H9 (cell line): ENCODE results near the gene SLC1A6. TPM values are rescaled to one million over a fixed set of nuclear protein-coding genes. Genes with fewer than 3 reads are reported as not detected.

Experiments
- DNase-seq: peaks from one replicate; pipeline ENCODE4 v3.0.0-alpha.2; 2017
- H2AFZ ChIP-seq: one replicate; pipeline ENCODE4 v1.6.1; 2013; ENCODE audit warnings: mild to moderate bottlenecking, low read length, control low read depth, moderate library complexity
- H2AK5ac ChIP-seq: 2 replicates; pipeline ENCODE4 v1.6.1; 2013; ENCODE audit warnings: low read length, control low read depth, mixed read lengths; ENCODE audit not compliant: insufficient read length
- H2BK120ac ChIP-seq: one replicate; pipeline ENCODE4 v1.6.1; 2013; ENCODE audit warnings: low read depth, mild to moderate bottlenecking, low read length, control low read depth, inconsistent platforms; ENCODE audit not compliant: poor library complexity, severe bottlenecking
- H2BK12ac ChIP-seq: 2 replicates; pipeline ENCODE4 v1.6.1; 2013; ENCODE audit warnings: low read length, control low read depth, mixed read lengths, low read depth; ENCODE audit not compliant: insufficient read length
- H2BK15ac ChIP-seq: 2 replicates; pipeline ENCODE4 v1.6.1; 2013; ENCODE audit warnings: low read depth, low read length, control low read depth
- H2BK20ac ChIP-seq: one replicate; pipeline ENCODE4 v1.6.1; 2013; ENCODE audit warnings: low read depth, mild to moderate bottlenecking, low read length, control low read depth, inconsistent platforms; ENCODE audit not compliant: poor library complexity, severe bottlenecking
- H2BK5ac ChIP-seq: 2 replicates; pipeline ENCODE4 v1.6.1; 2013; ENCODE audit warnings: low read length, control low read depth, mixed read lengths; ENCODE audit not compliant: insufficient read length
- H3K14ac ChIP-seq: 2 replicates; pipeline ENCODE4 v1.6.1; 2013; ENCODE audit warnings: low read length, control low read depth; ENCODE audit not compliant: insufficient read depth
- H3K18ac ChIP-seq: 2 replicates; pipeline ENCODE4 v1.6.1; 2013; ENCODE audit warnings: low read depth, mild to moderate bottlenecking, mixed read lengths, low read length, control low read depth; ENCODE audit not compliant: insufficient read length
- H3K23ac ChIP-seq: 2 replicates; pipeline ENCODE4 v1.6.1; 2013; ENCODE audit warnings: low read length, control low read depth, mixed read lengths, low read depth; ENCODE audit not compliant: insufficient read length
- H3K23me2 ChIP-seq: 2 replicates; pipeline ENCODE4 v1.6.1; 2013; ENCODE audit warnings: low read depth, mild to moderate bottlenecking, mixed read lengths, low read length, control low read depth; ENCODE audit not compliant: insufficient read length, poor library complexity, severe bottlenecking
- H3K27ac ChIP-seq: 2 replicates; pipeline ENCODE4 v1.5.1; 2013; ENCODE audit warnings: low read length, control low read depth, mixed read lengths, low read depth; ENCODE audit not compliant: insufficient read length
- H3K27me3 ChIP-seq: 2 replicates; pipeline ENCODE4 v1.6.1; 2013; ENCODE audit warnings: low read length, control low read depth, inconsistent platforms; ENCODE audit not compliant: insufficient read depth
- H3K4ac ChIP-seq: 2 replicates; pipeline ENCODE4 v1.6.1; 2013; ENCODE audit warnings: low read depth, mild to moderate bottlenecking, control low read depth, inconsistent platforms, low read length, moderate library complexity
- H3K4me1 ChIP-seq: 2 replicates; pipeline ENCODE4 v1.6.1; 2013; ENCODE audit warnings: low read length, control low read depth, inconsistent platforms; ENCODE audit not compliant: insufficient read depth
- H3K4me2 ChIP-seq: 2 replicates; pipeline ENCODE4 v1.6.1; 2013; ENCODE audit warnings: low read length, control low read depth, mixed read lengths; ENCODE audit not compliant: insufficient read length, insufficient read depth
- H3K56ac ChIP-seq: 2 replicates; pipeline ENCODE4 v1.6.1; 2013; ENCODE audit warnings: low read depth, mild to moderate bottlenecking, mixed read lengths, low read length, control low read depth; ENCODE audit not compliant: insufficient read length
- H3K79me1 ChIP-seq: 2 replicates; pipeline ENCODE4 v1.6.1; 2013; ENCODE audit warnings: low read depth, mild to moderate bottlenecking, moderate library complexity, low read length, control low read depth, inconsistent platforms; ENCODE audit not compliant: insufficient read depth, poor library complexity, severe bottlenecking
- H3K79me2 ChIP-seq: 2 replicates; pipeline ENCODE4 v1.6.1; 2013; ENCODE audit warnings: low read length, control low read depth, inconsistent platforms; ENCODE audit not compliant: insufficient read depth
- H3K9ac ChIP-seq: 2 replicates; pipeline ENCODE4 v1.6.1; 2013; ENCODE audit warnings: low read length, control low read depth, mixed read lengths; ENCODE audit not compliant: insufficient read length; ENCODE audit errors: extremely low read depth
- H3K9me3 ChIP-seq: one replicate; pipeline ENCODE4 v1.6.1; 2013; ENCODE audit warnings: low read depth, low read length, inconsistent platforms; ENCODE audit not compliant: control insufficient read depth
- H3T11ph ChIP-seq: one replicate; pipeline ENCODE4 v1.6.1; 2013; ENCODE audit warnings: mild to moderate bottlenecking, low read length, control low read depth, inconsistent platforms
- H4K20me1 ChIP-seq: one replicate; pipeline ENCODE4 v1.6.1; 2013; ENCODE audit not compliant: control insufficient read depth, insufficient read length, insufficient read depth
- H4K5ac ChIP-seq: 2 replicates; pipeline ENCODE4 v1.6.1; 2013; ENCODE audit warnings: low read depth, mild to moderate bottlenecking, mixed read lengths, low read length, control low read depth; ENCODE audit not compliant: insufficient read length
- H4K8ac ChIP-seq: replicated peaks from 2 replicates; pipeline ENCODE4 v1.6.1; 2013; ENCODE audit warnings: low read length, control low read depth, mixed read lengths, low read depth; ENCODE audit not compliant: insufficient read length
- H4K91ac ChIP-seq: 2 replicates; pipeline ENCODE4 v1.6.1; 2013; ENCODE audit warnings: low read depth, mild to moderate bottlenecking, moderate library complexity, mixed read lengths, low read length, control low read depth; ENCODE audit not compliant: insufficient read length
- H3K27ac Mint-ChIP-seq, 3 experiments: 2 replicates in 2 of 3; 3 replicates in 1 of 3; pipeline ENCODE4 v1.8.0; 2020 to 2021; ENCODE audit warnings: mixed read lengths in 3 of 3, mild to moderate bottlenecking in 1 of 3, moderate library complexity in 1 of 3
- H3K27me3 Mint-ChIP-seq: 2 replicates; pipeline ENCODE4 v1.8.0; 2021; ENCODE audit warnings: low read depth, mild to moderate bottlenecking, moderate library complexity, mixed read lengths
- H3K36me3 Mint-ChIP-seq, 3 experiments: 2 replicates in 2 of 3; 3 replicates in 1 of 3; pipeline ENCODE4 v1.8.0; 2020 to 2021; ENCODE audit warnings: low read depth in 3 of 3, mixed read lengths in 3 of 3; ENCODE audit not compliant: insufficient read depth in 1 of 3
- H3K4me1 Mint-ChIP-seq, 2 experiments: 2 replicates each; pipeline ENCODE4 v1.8.0; 2020; ENCODE audit warnings: mixed read lengths in 2 of 2
- H3K4me3 Mint-ChIP-seq, 2 experiments: 2 replicates in 1 of 2; 3 replicates in 1 of 2; pipeline ENCODE4 v1.8.0; 2020 to 2021; ENCODE audit warnings: mild to moderate bottlenecking in 2 of 2, mixed read lengths in 2 of 2, moderate library complexity in 1 of 2
- H3K9me3 Mint-ChIP-seq, 2 experiments: 2 replicates in 1 of 2; 3 replicates in 1 of 2; pipeline ENCODE4 v1.8.0; 2020; ENCODE audit warnings: mild to moderate bottlenecking in 2 of 2, mixed read lengths in 2 of 2, moderate library complexity in 1 of 2
- CTCF ChIP-seq: fragments of 200-600 bp; sonication (generic); conservative IDR thresholded peaks from 3 replicates; pipeline ENCODE4 v1.8.0; 2021; ENCODE audit warnings: antibody characterized with exemption, mild to moderate bottlenecking
- WGBS: extraction: QIAGEN DNeasy Blood & Tissue Kit; methylation state at CpG from one replicate; pipeline ENCODE4 v1.1.7; 2013; ENCODE audit warnings: missing lambda C conversion rate, low lambda C conversion rate, mixed read lengths; ENCODE audit not compliant: insufficient read length; ENCODE audit errors: extremely low coverage; 5-methylcytosine and 5-hydroxymethylcytosine counted together
- total RNA-seq: library from RNA; stranded (reverse); gene quantifications from 2 replicates; pipeline ENCODE4 v1.2.1, GENCODE V29; 2021

Gene SLC1A6
- total RNA-seq, 1 experiment from 2014 or later: 8.3 TPM

- no CpG with 5 or more reads among the region's 2 CpGs for WGBS
- H3K9me3 Mint-ChIP-seq: peaks cover 7 to 97% of the 10 kb centered on the region in 2 experiments
Measured at GRCh38 chr19:14901675-14902260, 77.9 kb downstream of the SLC1A6 start.

More at GRCh38 chr19:14901675-14902260, 77.9 kb downstream of the SLC1A6 start:
- DNase-seq: no peak
- Histone ChIP-seq H3K14ac (no peak overlapping the region), H3K27me3 (no peaks in the 10 kb centered on the region), H3K27ac (no peak overlapping the region), H2BK120ac (no peak overlapping the region), H3T11ph (no peak overlapping the region), H2AFZ (no peak overlapping the region), H3K4me2 (no peak overlapping the region), H4K8ac (no peak overlapping the region), H3K79me2 (no peaks in the 10 kb centered on the region), H2BK20ac (no peak overlapping the region), H2AK5ac (no peak overlapping the region), H2BK15ac (no peak overlapping the region), H3K18ac (no peak overlapping the region), H3K56ac (no peak overlapping the region), H3K9me3 (peaks cover 6% of the 10 kb centered on the region), H3K23me2 (no peaks in the 10 kb centered on the region), H2BK12ac (no peak overlapping the region), H4K5ac (no peak overlapping the region), H3K79me1 (no peaks in the 10 kb centered on the region), H2BK5ac (no peak overlapping the region), H3K4ac (no peak overlapping the region), H3K23ac (no peak overlapping the region), H3K4me1 (no peaks in the 10 kb centered on the region), H4K20me1 (no peaks in the 10 kb centered on the region), H4K91ac (no peak overlapping the region), H3K9ac (no peak overlapping the region)
- TF ChIP-seq CTCF: no peak
- Mint-ChIP-seq H3K27ac (no peak overlapping the region), H3K27me3 (no peaks in the 10 kb centered on the region), H3K4me3 (no peak overlapping the region), H3K36me3 (peaks cover 0 to 25% (median 0%) of the 10 kb centered on the region in 3 experiments; a peak in 2 of 7 replicates), H3K4me1 (no peaks in the 10 kb centered on the region)

Other genes starting within 250 kb of the SLC1A6 start
- 1.2 and 1.4 TPM in 2 replicates for gene ADGRE2, start 201.3 kb downstream of the SLC1A6 start, total RNA-seq
- not detected in 2 replicates for gene OR7A5, start 144.7 kb downstream of the SLC1A6 start, total RNA-seq
- not detected in 2 replicates for gene OR7C1, start 144.7 kb downstream of the SLC1A6 start, total RNA-seq
- gene OR7A10, start 130.9 kb downstream of the SLC1A6 start, total RNA-seq: not detected in 2 replicates
- gene OR7A17, start 93.7 kb downstream of the SLC1A6 start, total RNA-seq: not detected in 2 replicates
- gene OR7C2, start 38.4 kb downstream of the SLC1A6 start, total RNA-seq: not detected in 2 replicates
- gene CASP14, start 69.6 kb upstream of the SLC1A6 start, total RNA-seq: not detected in 2 replicates
- not detected in 2 replicates for gene OR1I1, start 102.3 kb upstream of the SLC1A6 start, total RNA-seq
- 19.3 and 21.4 TPM in 2 replicates for gene SYDE1, start 127.5 kb upstream of the SLC1A6 start, total RNA-seq
- 164 and 165 TPM in 2 replicates for gene NOTCH3, start 221.1 kb upstream of the SLC1A6 start, total RNA-seq